Motor neuron (in vitro differentiated cells): Measurements from ENCODE around the gene MYRIP. TPM values are rescaled to one million over a fixed set of nuclear protein-coding genes. Genes with fewer than 3 reads are reported as not detected.
A peak's percentile ranks its signal among the peaks of the same experiment; 100 is the strongest.

Experiments used
- ATAC-seq, 8 experiments: fragments of 200-7000 bp; cut with Tn5 transposase; replicated peaks in 6 of 8; 2 replicates each; pipeline ENCODE4 v1.8.0; 2021; ENCODE audit warnings: mild to moderate bottlenecking in 8 of 8, moderate library complexity in 8 of 8
- H3K27ac ChIP-seq, 2 donors: fragments of 250-450 bp; sonication (Bioruptor Pico); 2 replicates each; pipeline ENCODE4 v1.9.0; 2021; ENCODE audit warnings: antibody characterized with exemption in 2 of 2, mild to moderate bottlenecking in 2 of 2, moderate library complexity in 1 of 2
- H3K4me1 ChIP-seq, 2 donors: fragments of 250-450 bp; sonication (Bioruptor Pico); replicated peaks in 1 of 2; 2 replicates each; pipeline ENCODE4 v1.6.1; 2021; ENCODE audit warnings: antibody characterized with exemption in 2 of 2, mild to moderate bottlenecking in 2 of 2, moderate library complexity in 1 of 2
- H3K4me3 ChIP-seq, 5 donors: fragments of 250-450 bp; sonication (Bioruptor Pico); 2 replicates each; pipeline ENCODE4 v1.9.0; 2021; ENCODE audit warnings: antibody characterized with exemption in 5 of 5, mild to moderate bottlenecking in 5 of 5, moderate library complexity in 4 of 5
- WGBS, 10 experiments: fragments of 450-650 bp; shearing (Covaris generic); methylation state at CpG; one replicate each; pipeline ENCODE4 v1.0.0; 2022; 5-methylcytosine and 5-hydroxymethylcytosine counted together
- in situ Hi-C, 9 experiments: fragments of 400-800 bp; cut with MboI; loops; one replicate each; pipeline ENCODE4 v1.15.0; 2021; ENCODE audit warnings: low sequenced_read_pairs in 9 of 9, low pct_unique_long_range_greater_than_20kb in 2 of 9; ENCODE audit not compliant: unreplicated experiment in 9 of 9
- total RNA-seq, 8 experiments: library from RNA; unstranded; fragments of 300-600 nt; gene quantifications; 2 replicates each; pipeline versions ENCODE4 v1.2.3 to v1.2.4, GENCODE V29; 2022

MYRIP gene
- total RNA-seq, 8 experiments from 2014 or later = 1.5 to 10.1 (median 3.2) TPM

GRCh38 chr3:40299721-40300335, 490.4 kb downstream of the MYRIP start:
- H3K27ac ChIP-seq = peak overlapping the region in 1 of 2 donors; percentile 3
- H3K4me3 ChIP-seq = no peak overlapping the region
- ATAC-seq = peak; percentile 17 to 95 (median 58)
- peaks cover 0 to 5% of the 10 kb centered on the region in 2 donors for H3K4me1 ChIP-seq
- in situ Hi-C loops = loop anchor here in 4 of 9 experiments (25.0 kb wide), 2 partner anchors 113 to 863 kb away; no protein-coding TSS in a partner anchor
- 56 to 100% (median 92%) methylated on average over 1 to 3 of the region's 3 CpGs; no CpG with 5 or more reads in 1 of the 10 experiments for WGBS, 10 experiments

GRCh38 chr3:40302784-40303183, 493.4 kb downstream of the MYRIP start:
- no peak overlapping the region for H3K27ac ChIP-seq
- in situ Hi-C loops = loop anchor here in 4 of 9 experiments (25.0 kb wide), 2 partner anchors 115 to 865 kb away; no protein-coding TSS in a partner anchor
- H3K4me3 ChIP-seq = no peak overlapping the region
- WGBS, 10 experiments = 11 to 100% (median 88%) methylated on average over 1 of the region's 1 CpG; no CpG with 5 or more reads in 6 of the 10 experiments
- H3K4me1 ChIP-seq = peaks cover 0 to 5% of the 10 kb centered on the region in 2 donors
- peak in 1 of 8 experiments; percentile 9 for ATAC-seq

- peaks cover 0 to 12% of the 10 kb centered on the region in 2 donors for H3K4me1 ChIP-seq
- H3K4me3 ChIP-seq = no peak overlapping the region
- in situ Hi-C loops = loop anchor here in 4 of 9 experiments (25.0 kb wide), 2 partner anchors 117 to 867 kb away; no protein-coding TSS in a partner anchor
- no peak for ATAC-seq
- H3K27ac ChIP-seq = no peak overlapping the region
- WGBS, 10 experiments = 88 to 100% (median 100%) methylated on average over 1 to 2 of the region's 2 CpGs; no CpG with 5 or more reads in 3 of the 10 experiments
These were observed 494.9 kb downstream of the MYRIP start for GRCh38 chr3:40304352-40304751.

- in situ Hi-C loops = loop anchor here in 4 of 9 experiments (25.0 kb wide), 2 partner anchors 119 to 869 kb away; no protein-coding TSS in a partner anchor
- no peak for ATAC-seq
- peaks cover 0 to 6% of the 10 kb centered on the region in 2 donors for H3K4me1 ChIP-seq
- H3K4me3 ChIP-seq = no peak overlapping the region
- no peak overlapping the region for H3K27ac ChIP-seq
- WGBS, 10 experiments = 50 to 92% (median 74%) methylated on average over 1 to 3 of the region's 3 CpGs; no CpG with 5 or more reads in 5 of the 10 experiments
These were observed 496.9 kb downstream of the MYRIP start for GRCh38 chr3:40306336-40306735.

DNA sequence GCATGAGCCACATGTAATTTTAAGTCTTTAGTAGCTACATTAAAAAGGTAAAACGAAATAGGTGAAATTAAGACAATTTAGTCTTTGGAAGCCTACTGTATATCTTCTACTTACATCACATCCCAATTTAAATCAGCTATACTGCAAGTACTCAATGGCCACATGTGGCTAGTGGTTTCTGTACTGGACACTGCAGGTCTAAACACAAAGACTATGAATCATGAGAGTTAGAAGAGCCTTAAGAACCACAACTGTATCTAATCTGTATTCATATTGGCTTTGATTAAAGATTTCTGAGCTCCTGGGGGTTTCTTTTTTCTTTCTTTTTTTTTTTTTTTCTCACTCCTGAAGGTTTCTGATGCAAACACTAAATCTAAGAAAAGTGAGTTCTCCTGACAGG, 497.8 kb downstream of the MYRIP start:
- Histone ChIP-seq H3K4me1 (peaks cover 6 to 8% of the 10 kb centered on the region in 2 donors), H3K27ac (no peak overlapping the region), H3K4me3 (no peak overlapping the region)
- WGBS, 10 experiments = 10 to 100% (median 60%) methylated on average over 1 of the region's 1 CpG; no CpG with 5 or more reads in 2 of the 10 experiments
- in situ Hi-C loops = loop anchor here in 4 of 9 experiments (25.0 kb wide), 2 partner anchors 120 to 870 kb away; no protein-coding TSS in a partner anchor
- no peak for ATAC-seq

- H3K27ac ChIP-seq = peak overlapping the region in 1 of 2 donors; percentile 62
- peak overlapping the region; percentile 77 to 96 (median 91) for H3K4me3 ChIP-seq
- WGBS, 10 experiments = 0 to 100% (median 72%) methylated on average over 2 to 8 of the region's 20 CpGs; no CpG with 5 or more reads in 2 of the 10 experiments
- in situ Hi-C loops = loop anchor here in 4 of 9 experiments (25.0 kb wide), 2 partner anchors 122 to 872 kb away; no protein-coding TSS in a partner anchor
- peak in 5 of 8 experiments; percentile 4 to 27 (median 14) for ATAC-seq
- H3K4me1 ChIP-seq = peaks cover 6 to 10% of the 10 kb centered on the region in 2 donors
These were observed 499.5 kb downstream of the MYRIP start for GRCh38 chr3:40308725-40309417.

- WGBS, 10 experiments = 0 to 2% (median 0%) methylated on average over 5 to 25 of the region's 50 CpGs; no CpG with 5 or more reads in 4 of the 10 experiments
- H3K27ac ChIP-seq = peak within 1 kb of the TSS; percentile 96 to 97
- peak within 1 kb of the TSS; percentile 77 to 96 (median 91) for H3K4me3 ChIP-seq
- peaks cover 6 to 10% of the 10 kb centered on the region in 2 donors for H3K4me1 ChIP-seq
- ATAC-seq = peak; percentile 87 to 96 (median 94)
- in situ Hi-C loops = loop anchor here in 4 of 9 experiments (25.0 kb wide), 2 partner anchors 122 to 872 kb away; no protein-coding TSS in a partner anchor
These were observed 500.1 kb downstream of the MYRIP start, which contains the start of gene EIF1B for GRCh38 chr3:40309418-40309924. EIF1B (plus strand) TSS chr3:40309707; CDS start chr3:40309942, 235 bp downstream.
